GM23248 (cell line): ENCODE measurements around the gene CCL14. TPM values are rescaled to one million over a fixed set of nuclear protein-coding genes. Genes with fewer than 3 reads are reported as not detected.
"Not testable (repeated sequence)": the region's sequence is repeated elsewhere in the genome, so short reads cannot be mapped to it uniquely, and the experiment has no call there.

Experiments
- DNase-seq: peaks from one replicate; pipeline ENCODE4 v3.0.0-alpha.2; 2015
- H2AFZ ChIP-seq: fragments of 200-600 bp; sonication (generic); 2 replicates; pipeline ENCODE4 v1.6.1; 2016; ENCODE audit warnings: antibody characterized with exemption
- H3F3A ChIP-seq: fragments of 200-600 bp; sonication (generic); 2 replicates; pipeline ENCODE4 v1.6.1; 2016; ENCODE audit warnings: mild to moderate bottlenecking, antibody characterized with exemption, mixed run types; ENCODE audit not compliant: insufficient read depth
- H3K27ac ChIP-seq: fragments of 200-600 bp; sonication (generic); 2 replicates; pipeline ENCODE4 v1.5.1; 2016; ENCODE audit warnings: mild to moderate bottlenecking
- H3K27me3 ChIP-seq: fragments of 200-600 bp; sonication (generic); replicated peaks from 2 replicates; pipeline ENCODE4 v1.6.1; 2016; ENCODE audit warnings: mild to moderate bottlenecking; ENCODE audit not compliant: insufficient read depth
- H3K36me3 ChIP-seq: fragments of 200-600 bp; sonication (generic); 2 replicates; pipeline ENCODE4 v1.6.1; 2016; ENCODE audit warnings: low read depth, mild to moderate bottlenecking
- H3K4me1 ChIP-seq: fragments of 200-600 bp; sonication (generic); 2 replicates; pipeline ENCODE4 v1.6.1; 2016; ENCODE audit warnings: mild to moderate bottlenecking; ENCODE audit not compliant: insufficient read depth
- H3K4me2 ChIP-seq: fragments of 200-600 bp; sonication (generic); one replicate; pipeline ENCODE4 v1.6.1; 2016; ENCODE audit warnings: mild to moderate bottlenecking; ENCODE audit not compliant: unreplicated experiment
- H3K4me3 ChIP-seq: fragments of 200-600 bp; sonication (generic); 2 replicates; pipeline ENCODE4 v1.5.1; 2016; ENCODE audit warnings: mild to moderate bottlenecking
- H3K79me2 ChIP-seq: fragments of 200-600 bp; sonication (generic); 2 replicates; pipeline ENCODE4 v1.6.1; 2016; ENCODE audit warnings: mild to moderate bottlenecking; ENCODE audit not compliant: insufficient read depth
- H3K9ac ChIP-seq: fragments of 200-600 bp; sonication (generic); 2 replicates; pipeline ENCODE4 v1.6.1; 2016; ENCODE audit warnings: mild to moderate bottlenecking
- H3K9me2 ChIP-seq: fragments of 200-600 bp; sonication (generic); 2 replicates; pipeline ENCODE4 v1.6.1; 2016; ENCODE audit warnings: mixed run types, mild to moderate bottlenecking, moderate library complexity; ENCODE audit not compliant: insufficient read depth
- H3K9me3 ChIP-seq: fragments of 200-600 bp; sonication (generic); one replicate; pipeline ENCODE4 v1.6.1; 2017; ENCODE audit warnings: low read depth
- H4K20me1 ChIP-seq: fragments of 200-600 bp; sonication (generic); 2 replicates; pipeline ENCODE4 v1.6.0; 2016; ENCODE audit not compliant: insufficient read depth
- EZH2 ChIP-seq: fragments of 200-600 bp; sonication (generic); IDR thresholded peaks from 2 replicates; pipeline ENCODE4 v1.6.1; 2018; ENCODE audit warnings: antibody characterized with exemption, mild to moderate bottlenecking; ENCODE audit not compliant: insufficient read depth, poor library complexity, severe bottlenecking
- EZH2phosphoT487 ChIP-seq: fragments of 200-600 bp; sonication (generic); IDR thresholded peaks from 2 replicates; pipeline ENCODE4 v1.6.1; 2018; ENCODE audit warnings: antibody characterized with exemption, moderate library complexity, mild to moderate bottlenecking, low read depth; ENCODE audit not compliant: insufficient read depth
- WGBS, 2 experiments: methylation state at CpG; one replicate each; pipeline ENCODE4 v1.1.6; 2015 to 2017; ENCODE audit warnings: low lambda C conversion rate in 2 of 2, low coverage in 1 of 2; ENCODE audit errors: missing lambda C conversion rate in 2 of 2; 5-methylcytosine and 5-hydroxymethylcytosine counted together
- in situ Hi-C: fragments of 300-500 bp; cut with MboI; formaldehyde crosslinking; loops from 2 replicates; pipeline ENCODE4 v1.15.0; 2020
- polyA plus RNA-seq: library from polyadenylated mRNA; unstranded; fragments of >200 nt; fragmentation: Nextera tagmentation; extraction: Ambion mirVana; gene quantifications from 2 replicates; pipeline ENCODE4 v1.2.1, GENCODE V29; 2016
- total RNA-seq: library from RNA; depleted of rRNA; stranded (reverse); fragments of >200 nt; shearing (Covaris generic); gene quantifications from 2 replicates; pipeline ENCODE4 v1.2.3, GENCODE V29; 2014

CCL14 gene
- total and polyA plus RNA-seq, 2 experiments from 2014 or later, result not detected

DNA sequence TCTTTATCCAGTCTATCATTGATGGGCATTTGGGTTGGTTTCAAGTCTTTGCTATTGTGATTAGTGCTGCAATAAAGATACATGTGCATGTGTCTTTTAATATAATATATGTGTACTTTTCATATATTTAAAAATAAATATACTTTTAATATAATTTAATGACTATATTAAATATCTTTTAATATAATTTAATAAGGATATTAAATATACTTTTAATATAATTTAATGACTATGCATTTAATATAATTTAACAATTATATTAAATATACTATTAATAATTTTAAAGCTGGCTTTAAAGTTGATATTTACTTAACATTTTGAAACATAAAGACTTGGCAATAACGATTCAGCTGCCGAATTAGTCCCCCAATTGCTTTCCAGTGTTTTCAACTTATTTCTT lies 30.0 kb upstream of the CCL14 start:
- WGBS, 2 experiments, result 31 to 43% methylated on average over 2 of the region's 2 CpGs
- H3K4me2 ChIP-seq, result no peak overlapping the region
- H4K20me1 ChIP-seq, result no peaks in the 10 kb centered on the region
- no peaks in the 10 kb centered on the region for H3K9me3 ChIP-seq
- no peaks in the 10 kb centered on the region for H3K4me1 ChIP-seq
- no peak overlapping the region for H3K9ac ChIP-seq
- no peak overlapping the region for H2AFZ ChIP-seq
- no peak overlapping the region for H3K4me3 ChIP-seq
- H3K27ac ChIP-seq, result no peak overlapping the region
- H3K27me3 ChIP-seq, result no peaks in the 10 kb centered on the region
- DNase-seq, result no peak
- no peaks in the 10 kb centered on the region for H3F3A ChIP-seq
- H3K36me3 ChIP-seq, result no peaks in the 10 kb centered on the region
- H3K9me2 ChIP-seq, result no peaks in the 10 kb centered on the region
- no peaks in the 10 kb centered on the region for H3K79me2 ChIP-seq
- in situ Hi-C loops, result no loop called here
- TF ChIP-seq EZH2 (no peak), EZH2phosphoT487 (no peak)

DNA sequence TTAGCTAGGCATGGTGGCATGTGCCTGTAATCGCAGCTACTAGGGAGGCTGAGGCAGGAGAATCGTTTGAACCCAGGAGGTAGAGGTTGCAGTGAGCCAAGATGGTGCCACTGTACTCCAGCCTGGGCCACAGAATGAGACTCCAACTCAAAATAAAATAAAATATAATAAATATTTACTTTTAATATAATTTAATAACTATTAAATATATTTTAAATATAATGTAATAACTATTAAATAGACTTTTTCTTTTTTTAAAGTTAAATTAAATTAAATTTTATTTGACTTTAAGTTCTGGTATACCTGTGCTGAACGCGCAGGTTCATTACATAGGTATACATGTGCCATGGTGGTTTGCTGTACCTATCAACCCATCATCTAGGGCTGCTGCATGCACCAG lies 29.4 kb upstream of the CCL14 start:
- H3F3A ChIP-seq, in situ Hi-C loops: not testable (repeated sequence)

DNA sequence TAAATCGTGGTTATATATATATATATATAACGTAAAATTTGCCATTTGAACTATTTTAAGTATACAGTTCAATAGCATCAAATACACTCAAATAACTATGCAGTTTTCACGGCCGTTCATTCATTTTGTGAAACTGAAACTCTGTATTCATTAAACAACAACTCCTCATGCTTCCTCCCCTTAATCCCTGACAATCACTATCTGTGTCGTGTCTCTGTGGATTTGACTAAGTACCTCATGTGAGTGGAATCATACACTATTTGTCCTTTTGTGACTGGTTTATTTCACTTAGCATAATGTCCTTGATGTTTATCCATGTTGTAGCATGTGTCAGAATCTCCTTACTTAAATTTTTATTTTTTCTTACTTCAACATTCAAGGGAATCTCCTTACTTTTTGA lies 28.4 kb upstream of the CCL14 start:
- Histone ChIP-seq H3K36me3 (no peaks in the 10 kb centered on the region), H3K27ac (no peak overlapping the region), H3K4me3 (no peak overlapping the region), H3K9me3 (no peaks in the 10 kb centered on the region), H3K27me3 (no peaks in the 10 kb centered on the region), H4K20me1 (no peaks in the 10 kb centered on the region), H3K4me1 (no peaks in the 10 kb centered on the region), H3K4me2 (no peak overlapping the region), H3K9ac (no peak overlapping the region), H3F3A (no peaks in the 10 kb centered on the region), H3K79me2 (no peaks in the 10 kb centered on the region), H2AFZ (no peak overlapping the region), H3K9me2 (no peaks in the 10 kb centered on the region)
- TF ChIP-seq EZH2 (no peak), EZH2phosphoT487 (no peak)
- 37 to 44% methylated on average over 5 of the region's 5 CpGs for WGBS, 2 experiments
- in situ Hi-C loops, result no loop called here
- DNase-seq, result no peak

More for the DNA sequence above, 29.4 kb upstream of the CCL14 start:
- H3K4me3 ChIP-seq, H3K27ac ChIP-seq, H2AFZ ChIP-seq, H3K79me2 ChIP-seq, H4K20me1 ChIP-seq, H3K36me3 ChIP-seq, H3K4me2 ChIP-seq, H3K9me3 ChIP-seq, H3K4me1 ChIP-seq, DNase-seq, H3K9me2 ChIP-seq, H3K9ac ChIP-seq, H3K27me3 ChIP-seq: not testable (repeated sequence)
- 60 to 62% methylated on average over 4 of the region's 4 CpGs for WGBS, 2 experiments

- Histone ChIP-seq H3K4me2 (no peak overlapping the region), H3K4me3 (no peak overlapping the region), H3K36me3 (no peaks in the 10 kb centered on the region), H2AFZ (no peak overlapping the region), H4K20me1 (no peaks in the 10 kb centered on the region), H3K9ac (no peak overlapping the region), H3K9me3 (no peaks in the 10 kb centered on the region), H3K79me2 (no peaks in the 10 kb centered on the region), H3K4me1 (no peaks in the 10 kb centered on the region), H3F3A (no peaks in the 10 kb centered on the region), H3K27me3 (no peaks in the 10 kb centered on the region; the same call in 1 of the 2 replicates), H3K9me2 (no peaks in the 10 kb centered on the region), H3K27ac (no peak overlapping the region)
- WGBS, 2 experiments, result 11% methylated on average over 2 of the region's 2 CpGs
- no peak for TF ChIP-seq EZH2
- no peak for TF ChIP-seq EZH2phosphoT487
- in situ Hi-C loops, result no loop called here
- no peak for DNase-seq
Observed at GRCh38 chr17:36011201-36011600, 24.7 kb upstream of the CCL14 start.

DNA sequence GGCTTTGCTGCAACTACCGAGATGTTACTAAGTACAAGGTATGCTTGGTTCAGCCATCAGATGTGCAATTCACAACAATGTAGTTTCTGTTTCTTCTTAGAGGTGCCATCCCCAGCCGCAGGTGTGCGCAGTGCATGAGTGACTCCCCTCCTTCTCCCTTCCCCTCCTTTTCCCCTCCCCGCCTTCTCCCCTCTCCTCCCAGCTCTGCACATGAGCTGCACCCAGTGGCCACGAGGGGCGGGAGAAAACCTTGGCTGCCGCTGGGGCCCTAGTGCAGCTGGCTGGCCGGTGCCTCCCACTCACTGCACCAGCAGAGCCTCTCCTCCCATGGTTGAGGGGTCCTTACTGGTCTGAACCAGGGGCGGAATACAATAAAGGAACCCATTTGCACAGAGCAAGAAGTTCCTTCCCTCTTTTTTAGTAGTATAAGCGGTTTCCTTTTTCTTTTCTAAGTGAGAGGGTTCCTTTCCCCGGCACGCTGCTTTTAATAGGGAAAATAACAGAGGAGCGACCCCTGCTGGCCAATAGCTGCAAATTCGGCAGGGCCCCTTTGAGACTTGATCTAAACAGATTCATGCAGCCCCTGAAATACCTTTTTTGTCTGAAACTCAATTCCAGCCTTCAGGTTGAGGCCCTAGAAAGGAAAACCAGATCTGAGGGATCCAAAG lies 22.6 kb upstream of the CCL14 start:
- H3K9ac ChIP-seq, result no peak overlapping the region
- no peaks in the 10 kb centered on the region for H3K79me2 ChIP-seq
- no peaks in the 10 kb centered on the region for H3K36me3 ChIP-seq
- no peak overlapping the region for H3K27ac ChIP-seq
- no peaks in the 10 kb centered on the region for H3F3A ChIP-seq
- 55 to 60% methylated on average over 14 of the region's 14 CpGs for WGBS, 2 experiments
- H3K9me3 ChIP-seq, result no peaks in the 10 kb centered on the region
- no peak overlapping the region for H3K4me3 ChIP-seq
- no peaks in the 10 kb centered on the region for H3K9me2 ChIP-seq
- TF ChIP-seq EZH2 (no peak), EZH2phosphoT487 (no peak)
- no peaks in the 10 kb centered on the region; the same call in 1 of the 2 replicates for H3K27me3 ChIP-seq
- DNase-seq, result peak; percentile 20
- H3K4me2 ChIP-seq, result no peak overlapping the region
- H4K20me1 ChIP-seq, result no peaks in the 10 kb centered on the region
- no peak overlapping the region for H2AFZ ChIP-seq
- H3K4me1 ChIP-seq, result no peaks in the 10 kb centered on the region
- in situ Hi-C loops, result no loop called here
